MM.1S (cell line): Measurements from ENCODE around the gene CDH12.

Experiments
- CTCF ChIP-seq: fragments of 300-600 bp; sonication (generic); IDR thresholded peaks from 2 replicates; pipeline ENCODE4 v1.5.1; 2016; ENCODE audit warnings: antibody characterized with exemption, low read length, mixed read lengths
- EZH2 ChIP-seq: fragments of 300-600 bp; sonication (generic); optimal IDR thresholded peaks from 2 replicates; pipeline ENCODE3; 2017; ENCODE audit warnings: low read depth, mild to moderate bottlenecking, antibody characterized with exemption, low read length, mixed read lengths

DNA sequence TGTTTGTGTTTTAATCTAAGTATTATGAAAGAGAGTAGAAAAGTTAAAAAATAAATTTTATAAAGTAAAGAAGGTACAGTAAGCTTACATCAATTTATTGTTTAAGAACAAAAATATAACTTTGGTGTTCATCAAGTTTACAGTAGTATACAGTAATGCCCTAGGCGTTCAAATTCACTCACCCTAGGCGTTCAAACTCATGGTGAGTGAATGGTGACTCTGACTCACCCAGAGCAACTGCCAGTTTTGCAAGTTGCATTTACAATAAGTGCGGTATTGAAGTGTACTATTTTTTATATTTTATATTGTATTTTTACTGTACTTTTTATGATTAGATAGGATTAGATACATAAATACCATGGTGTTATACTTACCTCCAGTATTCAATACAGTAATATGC is 421.3 kb downstream of the CDH12 start:
- TF ChIP-seq CTCF (no peak), EZH2 (no peak)
